Measurements from ENCODE around the gene MSANTD1. TPM values are rescaled to one million over a fixed set of nuclear protein-coding genes. Genes with fewer than 3 reads are reported as not detected.

The MSANTD1 gene
- total RNA-seq, 3 donors from 2014 or later (not counting 1 experiment from before 2014, with no cell fraction given): 0.54 to 2.2 (median 1.8) TPM

- Histone ChIP-seq H3K27ac (ENCODE audit: low read length) (no peak overlapping the region), H3K9me3 (ENCODE audit: control insufficient read depth, insufficient read depth, low read length) (no peaks in the 10 kb centered on the region), H3K4me1 (ENCODE audit: control insufficient read depth, insufficient read depth, low read length) (no peaks in the 10 kb centered on the region), H3K27me3 (ENCODE audit: control insufficient read depth, insufficient read depth, low read length) (no peaks in the 10 kb centered on the region), H3K4me3 (ENCODE audit: low read length) (no peak overlapping the region), H3K36me3 (ENCODE audit: control insufficient read depth, insufficient read depth, low read length) (no peaks in the 10 kb centered on the region)
- intact Hi-C loops (cut with micrococcal nuclease): no loop called here
- ATAC-seq (no peak), DNase-seq (no peak)
- H3K4me1 Mint-ChIP-seq: no peaks in the 10 kb centered on the region
- no peak overlapping the region for H3K27ac Mint-ChIP-seq
- WGBS (ENCODE audit: insufficient coverage): 90% methylated on average over 14 of the region's 14 CpGs
- no peak overlapping the region for H3K4me3 Mint-ChIP-seq
- no peak for TF ChIP-seq CTCF (IDR thresholded peaks at IDR 0.05)
- H3K9me3 Mint-ChIP-seq: no peaks in the 10 kb centered on the region
- no peaks in the 10 kb centered on the region for H3K27me3 Mint-ChIP-seq (ENCODE audit: low read depth in 2 of 2)
- H3K36me3 Mint-ChIP-seq: no peaks in the 10 kb centered on the region
These were observed 22.2 kb downstream of the MSANTD1 start for GRCh38 chr4:3271131-3271530.

- Histone ChIP-seq H3K27me3 (ENCODE audit: control insufficient read depth, insufficient read depth, low read length) (no peaks in the 10 kb centered on the region), H3K9me3 (ENCODE audit: control insufficient read depth, insufficient read depth, low read length) (no peaks in the 10 kb centered on the region), H3K36me3 (ENCODE audit: control insufficient read depth, insufficient read depth, low read length) (no peaks in the 10 kb centered on the region), H3K4me3 (ENCODE audit: low read length) (no peak overlapping the region), H3K27ac (ENCODE audit: low read length) (no peak overlapping the region), H3K4me1 (ENCODE audit: control insufficient read depth, insufficient read depth, low read length) (no peaks in the 10 kb centered on the region)
- no peak for TF ChIP-seq CTCF (IDR thresholded peaks at IDR 0.05)
- Mint-ChIP-seq H3K4me1 (no peaks in the 10 kb centered on the region), H3K27ac (no peak overlapping the region), H3K27me3 (ENCODE audit: low read depth in 2 of 2) (peaks cover 2 to 12% of the 10 kb centered on the region in 2 donors), H3K9me3 (no peaks in the 10 kb centered on the region), H3K36me3 (no peaks in the 10 kb centered on the region), H3K4me3 (no peak overlapping the region)
- DNase-seq (no peak), ATAC-seq (no peak)
- intact Hi-C loops (cut with micrococcal nuclease): no loop called here
- WGBS (ENCODE audit: insufficient coverage): 98% methylated on average over 9 of the region's 9 CpGs
These were observed 28.0 kb downstream of the MSANTD1 start for GRCh38 chr4:3276986-3277385.

GRCh38 chr4:3280466-3280865 lies 31.5 kb downstream of the MSANTD1 start:
- intact Hi-C loops (cut with micrococcal nuclease): no loop called here
- H3K4me1 Mint-ChIP-seq: no peaks in the 10 kb centered on the region
- H3K9me3 Mint-ChIP-seq: no peaks in the 10 kb centered on the region

More at GRCh38 chr4:3280466-3280865, 31.5 kb downstream of the MSANTD1 start:
- Mint-ChIP-seq H3K4me3 (no peak overlapping the region), H3K36me3 (no peaks in the 10 kb centered on the region), H3K27ac (no peak overlapping the region), H3K27me3 (ENCODE audit: low read depth in 2 of 2) (peaks cover 11 to 27% of the 10 kb centered on the region in 2 donors)
- no peak for TF ChIP-seq CTCF (IDR thresholded peaks at IDR 0.05)
- no peak for DNase-seq
- Histone ChIP-seq H3K4me1 (ENCODE audit: control insufficient read depth, insufficient read depth, low read length) (peaks cover 4% of the 10 kb centered on the region), H3K27ac (ENCODE audit: low read length) (no peak overlapping the region), H3K9me3 (ENCODE audit: control insufficient read depth, insufficient read depth, low read length) (no peaks in the 10 kb centered on the region), H3K36me3 (ENCODE audit: control insufficient read depth, insufficient read depth, low read length) (no peaks in the 10 kb centered on the region), H3K4me3 (ENCODE audit: low read length) (no peak overlapping the region), H3K27me3 (ENCODE audit: control insufficient read depth, insufficient read depth, low read length) (no peaks in the 10 kb centered on the region)
- WGBS (ENCODE audit: insufficient coverage): 92% methylated on average over 3 of the region's 3 CpGs
- no peak for ATAC-seq
